Gastrocnemius medialis (tissue), 4 donors: ENCODE measurements around the gene PLBD2.

ENCODE experiments used
- CTCF ChIP-seq, 5 experiments: fragments of 450-650 bp in 3 of 5; fragments of 200-600 bp in 2 of 5; sonication (generic) in 2 of 5; IDR thresholded peaks in 4 of 5; conservative IDR thresholded peaks in 1 of 5; 1 replicate in 4 of 5; 2 replicates in 1 of 5; pipeline ENCODE4 v1.5.1; 2016 to 2019; ENCODE audit warnings: antibody characterized with exemption in 5 of 5, mild to moderate bottlenecking in 3 of 5, moderate library complexity in 3 of 5
- POLR2A ChIP-seq, 2 donors: fragments of 450-650 bp; IDR thresholded peaks; one replicate each; pipeline ENCODE4 v1.6.1; 2017; ENCODE audit warnings: antibody characterized with exemption in 2 of 2, mild to moderate bottlenecking in 2 of 2, moderate library complexity in 2 of 2

- TF ChIP-seq CTCF (IDR thresholded peaks at IDR 0.05 in 4 of 5, conservative IDR thresholded peaks at IDR 0.05 in 1 of 5): no peak
- no peak for TF ChIP-seq POLR2A (IDR thresholded peaks at IDR 0.05)
These were observed 9.9 kb downstream of the PLBD2 start for GRCh38 chr12:113368331-113368730.
